H1 (cell line): ENCODE results near the gene GLIS2. TPM values are rescaled to one million over a fixed set of nuclear protein-coding genes. Genes with fewer than 3 reads are reported as not detected.

Experiments used
- CTCF ChIA-PET: fragments of 300-600 bp; sonication (Branson Sonifier 250); formaldehyde crosslinking; loops from one replicate; lab custom pipeline; 2021; ENCODE audit not compliant: partially characterized antibody; lab: Charles Lee
- POLR2A ChIA-PET: fragments of 300-600 bp; sonication (Branson Sonifier 250); formaldehyde crosslinking; loops from one replicate; lab custom pipeline; 2021; ENCODE audit warnings: inconsistent platforms; ENCODE audit not compliant: partially characterized antibody; lab: Charles Lee
- DNase-seq, 2 experiments: peaks; one replicate each; pipeline versions ENCODE4 v3.0.0 to v3.0.0-alpha.2; 2010 to 2022; ENCODE audit warnings: low spot score in 2 of 2, low read depth in 1 of 2, mixed read lengths in 1 of 2
- FAIRE-seq: peaks from 2 replicates; lab custom pipeline; 2011; peaks lifted over from hg19 to GRCh38; lab: Jason Lieb, UNC
- H2AFZ ChIP-seq: 2 replicates; pipeline ENCODE4 v1.8.1; 2012; ENCODE audit warnings: low read length, inconsistent platforms
- H2AK5ac ChIP-seq: 2 replicates; pipeline ENCODE4 v1.6.1; 2013; ENCODE audit warnings: low read depth, low read length
- H2BK120ac ChIP-seq: replicated peaks from 2 replicates; pipeline ENCODE3; 2013; ENCODE audit warnings: low read depth, low read length, inconsistent platforms
- H2BK12ac ChIP-seq: 2 replicates; pipeline ENCODE4 v1.6.1; 2013; ENCODE audit warnings: low read depth, low read length
- H2BK15ac ChIP-seq: 2 replicates; pipeline ENCODE4 v1.6.1; 2013; ENCODE audit warnings: low read length
- H2BK20ac ChIP-seq: 2 replicates; pipeline ENCODE4 v1.6.1; 2013; ENCODE audit warnings: low read length
- H2BK5ac ChIP-seq: 2 replicates; pipeline ENCODE4 v1.6.1; 2013; ENCODE audit warnings: low read depth, low read length
- H3K14ac ChIP-seq: 2 replicates; pipeline ENCODE4 v1.6.1; 2013; ENCODE audit warnings: inconsistent platforms; ENCODE audit not compliant: insufficient read length
- H3K18ac ChIP-seq: 2 replicates; pipeline ENCODE4 v1.6.1; 2013; ENCODE audit warnings: low read length; ENCODE audit errors: extremely low read depth
- H3K23ac ChIP-seq: 2 replicates; pipeline ENCODE4 v1.6.1; 2013; ENCODE audit warnings: inconsistent platforms; ENCODE audit not compliant: insufficient read length
- H3K23me2 ChIP-seq: 2 replicates; pipeline ENCODE4 v1.6.1; 2013; ENCODE audit warnings: low read depth, low read length
- H3K27ac ChIP-seq: 2 replicates; pipeline ENCODE4 v1.6.1; 2011; ENCODE audit warnings: low read depth, low read length, inconsistent platforms
- H3K27me3 ChIP-seq, 4 experiments: replicated peaks in 1 of 4; 1 replicate in 1 of 4; 2 replicates in 3 of 4; pipeline versions ENCODE4 v1.6.1 to v1.8.1; 2011 to 2013; ENCODE audit warnings: low read length in 3 of 4, mild to moderate bottlenecking in 3 of 4, inconsistent platforms in 2 of 4, mixed read lengths in 2 of 4, moderate library complexity in 1 of 4; ENCODE audit not compliant: control insufficient read depth in 3 of 4, insufficient read depth in 3 of 4; ENCODE audit errors: extremely low read depth in 1 of 4
- H3K36me3 ChIP-seq, 4 experiments: 2 replicates each; pipeline versions ENCODE4 v1.6.1 to v1.8.1; 2011 to 2013; ENCODE audit warnings: mild to moderate bottlenecking in 4 of 4, low read length in 3 of 4, moderate library complexity in 2 of 4, control low read depth in 1 of 4, inconsistent platforms in 1 of 4; ENCODE audit not compliant: insufficient read depth in 4 of 4, control insufficient read depth in 2 of 4
- H3K4ac ChIP-seq: replicated peaks from 2 replicates; pipeline ENCODE3; 2013; ENCODE audit warnings: low read length, low read depth, mixed read lengths, inconsistent platforms; ENCODE audit not compliant: insufficient read length
- H3K4me1 ChIP-seq, 4 experiments: replicated peaks in 1 of 4; 1 replicate in 1 of 4; 2 replicates in 3 of 4; pipeline versions ENCODE4 v1.6.1 to v1.8.1; 2011 to 2013; ENCODE audit warnings: low read length in 3 of 4, inconsistent platforms in 2 of 4, mixed read lengths in 1 of 4; ENCODE audit not compliant: insufficient read depth in 4 of 4, control insufficient read depth in 3 of 4
- H3K4me2 ChIP-seq, 2 experiments: 2 replicates each; pipeline versions ENCODE4 v1.6.1 to v1.8.1; 2011 to 2013; ENCODE audit warnings: low read depth in 2 of 2, low read length in 2 of 2, control low read depth in 1 of 2, inconsistent platforms in 1 of 2, mild to moderate bottlenecking in 1 of 2; ENCODE audit not compliant: insufficient read depth in 1 of 2
- H3K4me3 ChIP-seq, 4 experiments: fragments of 200-600, 300-600 bp in 1 of 4; sonication (generic), shearing (Covaris generic), sonication (Bioruptor Twin) in 1 of 4; 2 replicates each; pipeline versions ENCODE4 v1.5.1 to v1.8.1; 2011 to 2016; ENCODE audit warnings: low read length in 4 of 4, low read depth in 3 of 4, control low read depth in 2 of 4, inconsistent platforms in 2 of 4, mild to moderate bottlenecking in 2 of 4, mixed read lengths in 1 of 4, moderate library complexity in 1 of 4; ENCODE audit not compliant: insufficient read depth in 2 of 4; ENCODE audit errors: extremely low read depth in 1 of 4
- H3K56ac ChIP-seq: replicated peaks from 2 replicates; pipeline ENCODE3; 2013; ENCODE audit warnings: low read depth, mild to moderate bottlenecking, mixed read lengths, low read length, inconsistent platforms; ENCODE audit not compliant: insufficient read length
- H3K79me1 ChIP-seq: 2 replicates; pipeline ENCODE4 v1.6.1; 2013; ENCODE audit warnings: low read depth, low read length, control low read depth
- H3K79me2 ChIP-seq, 2 experiments: 2 replicates each; pipeline versions ENCODE4 v1.6.1 to v1.8.1; 2012 to 2013; ENCODE audit warnings: low read length in 2 of 2, mild to moderate bottlenecking in 2 of 2, inconsistent platforms in 1 of 2; ENCODE audit not compliant: insufficient read depth in 2 of 2, control insufficient read depth in 1 of 2
- H3K9ac ChIP-seq, 4 experiments: replicated peaks in 1 of 4; 1 replicate in 1 of 4; 2 replicates in 3 of 4; pipeline versions ENCODE4 v1.6.1 to v1.8.1; 2011 to 2013; ENCODE audit warnings: low read depth in 3 of 4, low read length in 3 of 4, control low read depth in 2 of 4, mild to moderate bottlenecking in 2 of 4, moderate library complexity in 2 of 4, inconsistent platforms in 1 of 4; ENCODE audit errors: extremely low read depth in 1 of 4
- H3K9me3 ChIP-seq, 2 experiments: 2 replicates each; pipeline versions ENCODE4 v1.6.1 to v1.8.1; 2012 to 2013; ENCODE audit warnings: mild to moderate bottlenecking in 2 of 2, moderate library complexity in 2 of 2, control low read depth in 1 of 2, inconsistent platforms in 1 of 2, low read depth in 1 of 2, low read length in 1 of 2, mixed read lengths in 1 of 2; ENCODE audit not compliant: insufficient read depth in 2 of 2
- H4K20me1 ChIP-seq, 2 experiments: replicated peaks in 1 of 2; 2 replicates each; pipeline versions ENCODE3 to v1.8.1; 2011 to 2013; ENCODE audit warnings: inconsistent platforms in 2 of 2, low read length in 2 of 2, mild to moderate bottlenecking in 1 of 2; ENCODE audit not compliant: insufficient read depth in 2 of 2, control insufficient read depth in 1 of 2
- H4K5ac ChIP-seq: 2 replicates; pipeline ENCODE4 v1.6.1; 2013; ENCODE audit warnings: low read length, low read depth, mixed read lengths, inconsistent platforms; ENCODE audit not compliant: insufficient read length
- H4K8ac ChIP-seq: 2 replicates; pipeline ENCODE4 v1.8.0; 2013; ENCODE audit warnings: mild to moderate bottlenecking, moderate library complexity, low read length, inconsistent platforms; ENCODE audit not compliant: insufficient read depth; ENCODE audit errors: extremely low read depth
- H4K91ac ChIP-seq: replicated peaks from 2 replicates; pipeline ENCODE3; 2013; ENCODE audit warnings: low read length, mixed read lengths, inconsistent platforms; ENCODE audit not compliant: insufficient read length
- GABPA ChIP-seq: IDR thresholded peaks from 2 replicates; pipeline ENCODE4 v1.6.1; 2011; ENCODE audit warnings: mild to moderate bottlenecking, low read length, moderate library complexity, borderline replicate concordance; ENCODE audit not compliant: insufficient read depth
- POLR2A ChIP-seq, 2 experiments: IDR thresholded peaks; 1 replicate in 1 of 2; 2 replicates in 1 of 2; pipeline ENCODE4 v1.6.1; 2011; ENCODE audit warnings: low read depth in 2 of 2, low read length in 2 of 2, mild to moderate bottlenecking in 2 of 2; ENCODE audit errors: control extremely low read depth in 1 of 2
- USF2 ChIP-seq: IDR thresholded peaks from 2 replicates; pipeline ENCODE4 v1.6.1; 2011; ENCODE audit warnings: low read length, improper control_type of control experiment
- YY1 ChIP-seq: IDR thresholded peaks from 2 replicates; pipeline ENCODE4 v1.6.1; 2011; ENCODE audit warnings: low read depth, mild to moderate bottlenecking, low read length
- WGBS, 2 experiments: shearing (Covaris generic) in 1 of 2; methylation state at CpG; one replicate each; pipeline versions ENCODE4 v1.1.6 to v1.1.7; 2013 to 2015; ENCODE audit warnings: low lambda C conversion rate in 2 of 2, mixed read lengths in 2 of 2, inconsistent platforms in 1 of 2, low coverage in 1 of 2, missing lambda C conversion rate in 1 of 2; ENCODE audit not compliant: insufficient replicate concordance in 2 of 2, insufficient coverage in 1 of 2, insufficient read length in 1 of 2; ENCODE audit errors: extremely low coverage in 1 of 2, missing lambda C conversion rate in 1 of 2; 5-methylcytosine and 5-hydroxymethylcytosine counted together
- polyA plus RNA-seq, 7 experiments: library from polyadenylated mRNA; depleted of rRNA in 3 of 7; stranded (reverse) in 5 of 7; unstranded in 2 of 7; fragments of >200 nt in 5 of 7; fragments of 200-250 nt in 2 of 7; gene quantifications; 1 replicate in 5 of 7; 2 replicates in 1 of 7; 4 replicates in 1 of 7; pipeline versions ENCODE4 v1.2.1 to v1.2.3, GENCODE V29; 2011 to 2013; ENCODE audit warnings: missing spikeins in 2 of 7, mixed read lengths in 2 of 7
- total RNA-seq: library from RNA; stranded (reverse); fragmentation: NEBNext Ultra II Directional; extraction: Animal tissue kit (Norgen Biotek cat#: 25700); gene quantifications from 2 replicates; pipeline ENCODE4 v1.2.1, GENCODE V29; 2021

GLIS2 gene
- total and polyA plus RNA-seq, 2 of the 8 experiments (the other 6 are each of a cell fraction or from before 2014, with no cell fraction given): 4.3 to 17.4 TPM

- Histone ChIP-seq H3K4me3 (no peak overlapping the region), H3K18ac (no peak overlapping the region), H3K4ac (no peak overlapping the region), H3K9me3 (no peaks in the 10 kb centered on the region), H3K79me2 (no peaks in the 10 kb centered on the region), H2AFZ (no peak overlapping the region), H4K91ac (no peak overlapping the region), H3K27ac (no peak overlapping the region), H3K4me2 (no peak overlapping the region), H3K23me2 (no peaks in the 10 kb centered on the region), H3K14ac (no peak overlapping the region), H3K79me1 (0 out of 2 replicates have a peak, but pooled peaks cover under 1% of the 10 kb centered on the region), H2BK5ac (no peak overlapping the region; the same call in 1 of the 2 replicates), H2BK120ac (no peak overlapping the region), H2AK5ac (no peak overlapping the region), H4K5ac (no peak overlapping the region), H2BK12ac (no peak overlapping the region), H3K9ac (no peak overlapping the region), H3K36me3 (peaks cover 0 to 18% (median 2%) of the 10 kb centered on the region in 4 experiments; a peak in 4 of 8 replicates), H2BK20ac (no peak overlapping the region), H3K23ac (no peak overlapping the region), H2BK15ac (no peak overlapping the region), H4K20me1 (peaks cover 3 to 15% of the 10 kb centered on the region in 2 experiments), H4K8ac (no peak overlapping the region), H3K27me3 (no peaks in the 10 kb centered on the region), H3K56ac (no peak overlapping the region), H3K4me1 (peaks cover 0 to 15% (median 11%) of the 10 kb centered on the region in 4 experiments; a peak in 6 of 7 replicates)
- TF ChIP-seq USF2: no peak
- 0 out of 3 replicates have a peak, but pooled peaks of 1 of the 2 experiments have one; percentile 8 for TF ChIP-seq POLR2A (IDR thresholded peaks at IDR 0.05; ENCODE audit: control extremely low read depth in 1 of 2, low read depth in 2 of 2, low read length in 2 of 2)
- no peak for TF ChIP-seq GABPA
- TF ChIP-seq YY1: no peak
- CTCF ChIA-PET: interaction anchor here (2.4 to 24.8 kb wide), 3 partner anchors 8 to 21 kb away, joined by 4 to 659 read pairs (median 165); no protein-coding TSS in a partner anchor
- 88% methylated on average over 18 of the region's 20 CpGs; no CpG with 5 or more reads in 1 of the 2 experiments for WGBS, 2 experiments
- POLR2A ChIA-PET: interaction anchor here (1.0 to 11.9 kb wide), 3 partner anchors 7 to 16 kb away, joined by 3 to 223 read pairs (median 3); no protein-coding TSS in a partner anchor
- FAIRE-seq (no peak), DNase-seq (no peak)
Observed at GRCh38 chr16:4384509-4384942, 68.7 kb downstream of the GLIS2 start.
